ENCODE results near the gene VPS18. TPM values are rescaled to one million over a fixed set of nuclear protein-coding genes. Genes with fewer than 3 reads are reported as not detected.

The VPS18 gene
- polyA plus RNA-seq, 1 donor from 2014 or later = 13.8 TPM

DNA sequence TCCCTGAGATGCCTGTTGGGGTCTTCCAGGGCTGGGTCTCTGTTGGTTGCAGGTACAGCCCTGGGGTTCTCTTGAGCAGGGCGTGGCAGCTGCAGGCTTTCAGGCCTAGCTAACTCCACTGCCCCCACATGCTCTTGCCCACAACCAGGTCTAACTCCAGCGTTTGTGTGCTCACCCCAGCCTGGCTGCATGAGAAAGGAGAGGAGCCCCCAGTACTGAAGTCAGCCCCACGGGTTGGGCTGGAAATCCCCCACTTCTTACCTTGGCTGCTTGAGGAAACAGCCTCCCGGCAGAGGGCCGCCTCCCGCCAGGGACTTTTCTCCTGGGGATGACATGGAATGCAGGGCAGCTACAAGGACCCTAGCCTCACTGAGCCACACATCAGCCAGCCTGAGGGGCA lies 18.2 kb downstream of the VPS18 start:
- no peaks in the 10 kb centered on the region for H4K20me1 ChIP-seq (ENCODE audit: insufficient read depth)
- TF ChIP-seq EP300 (conservative IDR thresholded peaks at IDR 0.05; ENCODE audit: poor library complexity, severe bottlenecking) (no peak), POLR2AphosphoS5 (IDR thresholded peaks at IDR 0.05) (no peak), EZH2 (IDR thresholded peaks at IDR 0.05; ENCODE audit: borderline replicate concordance, insufficient read depth, low read length, poor library complexity, severe bottlenecking) (no peak)
- TF ChIP-seq, protein P1, sequence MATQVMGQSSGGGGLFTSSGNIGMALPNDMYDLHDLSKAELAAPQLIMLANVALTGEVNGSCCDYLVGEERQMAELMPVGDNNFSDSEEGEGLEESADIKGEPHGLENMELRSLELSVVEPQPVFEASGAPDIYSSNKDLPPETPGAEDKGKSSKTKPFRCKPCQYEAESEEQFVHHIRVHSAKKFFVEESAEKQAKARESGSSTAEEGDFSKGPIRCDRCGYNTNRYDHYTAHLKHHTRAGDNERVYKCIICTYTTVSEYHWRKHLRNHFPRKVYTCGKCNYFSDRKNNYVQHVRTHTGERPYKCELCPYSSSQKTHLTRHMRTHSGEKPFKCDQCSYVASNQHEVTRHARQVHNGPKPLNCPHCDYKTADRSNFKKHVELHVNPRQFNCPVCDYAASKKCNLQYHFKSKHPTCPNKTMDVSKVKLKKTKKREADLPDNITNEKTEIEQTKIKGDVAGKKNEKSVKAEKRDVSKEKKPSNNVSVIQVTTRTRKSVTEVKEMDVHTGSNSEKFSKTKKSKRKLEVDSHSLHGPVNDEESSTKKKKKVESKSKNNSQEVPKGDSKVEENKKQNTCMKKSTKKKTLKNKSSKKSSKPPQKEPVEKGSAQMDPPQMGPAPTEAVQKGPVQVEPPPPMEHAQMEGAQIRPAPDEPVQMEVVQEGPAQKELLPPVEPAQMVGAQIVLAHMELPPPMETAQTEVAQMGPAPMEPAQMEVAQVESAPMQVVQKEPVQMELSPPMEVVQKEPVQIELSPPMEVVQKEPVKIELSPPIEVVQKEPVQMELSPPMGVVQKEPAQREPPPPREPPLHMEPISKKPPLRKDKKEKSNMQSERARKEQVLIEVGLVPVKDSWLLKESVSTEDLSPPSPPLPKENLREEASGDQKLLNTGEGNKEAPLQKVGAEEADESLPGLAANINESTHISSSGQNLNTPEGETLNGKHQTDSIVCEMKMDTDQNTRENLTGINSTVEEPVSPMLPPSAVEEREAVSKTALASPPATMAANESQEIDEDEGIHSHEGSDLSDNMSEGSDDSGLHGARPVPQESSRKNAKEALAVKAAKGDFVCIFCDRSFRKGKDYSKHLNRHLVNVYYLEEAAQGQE (IDR thresholded peaks at IDR 0.05; ENCODE audit: borderline replicate concordance) = no peak
- H2AFZ ChIP-seq (ENCODE audit: low read depth, low read length) = no peak overlapping the region
- no peaks in the 10 kb centered on the region for H3K36me3 ChIP-seq (ENCODE audit: insufficient read depth, low read length)
- no peaks in the 10 kb centered on the region for H3K9me3 ChIP-seq (ENCODE audit: low read length)
- H3K4me3 ChIP-seq (ENCODE audit: low read length) = no peak overlapping the region
- no peaks in the 10 kb centered on the region for H3K27me3 ChIP-seq (ENCODE audit: insufficient read depth, low read depth, low read length)
- H3K9ac ChIP-seq (ENCODE audit: low read length) = no peak overlapping the region
- no peak overlapping the region for H3K4me2 ChIP-seq (ENCODE audit: low read length)
- no peak overlapping the region for H3K27ac ChIP-seq (ENCODE audit: low read length)
- no peaks in the 10 kb centered on the region for H3K9me2 ChIP-seq (ENCODE audit: insufficient read depth, low read length)
- H3F3A ChIP-seq (ENCODE audit: insufficient read depth, low read length, poor library complexity, severe bottlenecking) = no peaks in the 10 kb centered on the region
- no peaks in the 10 kb centered on the region for H3K79me2 ChIP-seq (replicated peaks; ENCODE audit: insufficient read depth, low read length)

DNA sequence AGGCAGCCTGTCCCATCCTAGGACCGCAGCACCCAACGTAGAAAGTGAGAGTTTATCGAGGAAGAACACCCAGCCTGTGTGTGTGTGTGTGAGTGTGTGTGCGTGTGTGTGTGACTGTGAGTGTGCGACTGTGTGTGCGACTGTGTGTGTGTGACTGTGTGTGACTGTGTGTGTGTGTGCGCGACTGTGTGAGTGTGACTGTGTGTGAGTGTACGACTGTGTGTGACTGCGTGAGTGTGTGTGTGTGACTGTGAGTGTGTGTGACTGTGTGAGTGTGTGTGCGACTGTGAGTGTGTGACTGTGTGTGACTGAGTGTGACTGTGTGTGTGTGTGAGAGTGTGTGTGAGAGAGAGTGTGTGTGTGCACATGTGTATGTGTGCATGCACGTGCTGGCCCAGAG lies 19.8 kb downstream of the VPS18 start:
- Histone ChIP-seq H3F3A (ENCODE audit: insufficient read depth, low read length, poor library complexity, severe bottlenecking) (no peaks in the 10 kb centered on the region), H3K27me3 (ENCODE audit: insufficient read depth, low read depth, low read length) (no peaks in the 10 kb centered on the region), H3K9ac (ENCODE audit: low read length) (no peak overlapping the region), H3K27ac (ENCODE audit: low read length) (no peak overlapping the region), H3K4me3 (ENCODE audit: low read length) (no peak overlapping the region), H4K20me1 (ENCODE audit: insufficient read depth) (no peaks in the 10 kb centered on the region), H2AFZ (ENCODE audit: low read depth, low read length) (no peak overlapping the region), H3K79me2 (replicated peaks; ENCODE audit: insufficient read depth, low read length) (no peaks in the 10 kb centered on the region), H3K4me2 (ENCODE audit: low read length) (no peak overlapping the region), H3K9me2 (ENCODE audit: insufficient read depth, low read length) (no peaks in the 10 kb centered on the region), H3K9me3 (ENCODE audit: low read length) (no peaks in the 10 kb centered on the region), H3K36me3 (ENCODE audit: insufficient read depth, low read length) (no peaks in the 10 kb centered on the region)
- TF ChIP-seq MXI1 (conservative IDR thresholded peaks at IDR 0.05; ENCODE audit: poor library complexity, severe bottlenecking) (no peak), SMC3 (conservative IDR thresholded peaks at IDR 0.05; ENCODE audit: poor library complexity) (no peak), EP300 (conservative IDR thresholded peaks at IDR 0.05; ENCODE audit: poor library complexity, severe bottlenecking) (no peak), TAF1 (IDR thresholded peaks at IDR 0.05; ENCODE audit: low read depth) (no peak), POLR2AphosphoS5 (IDR thresholded peaks at IDR 0.05) (no peak), EZH2 (IDR thresholded peaks at IDR 0.05; ENCODE audit: borderline replicate concordance, insufficient read depth, low read length, poor library complexity, severe bottlenecking) (no peak), RAD21 (conservative IDR thresholded peaks at IDR 0.05) (no peak)
- TF ChIP-seq, protein P2, sequence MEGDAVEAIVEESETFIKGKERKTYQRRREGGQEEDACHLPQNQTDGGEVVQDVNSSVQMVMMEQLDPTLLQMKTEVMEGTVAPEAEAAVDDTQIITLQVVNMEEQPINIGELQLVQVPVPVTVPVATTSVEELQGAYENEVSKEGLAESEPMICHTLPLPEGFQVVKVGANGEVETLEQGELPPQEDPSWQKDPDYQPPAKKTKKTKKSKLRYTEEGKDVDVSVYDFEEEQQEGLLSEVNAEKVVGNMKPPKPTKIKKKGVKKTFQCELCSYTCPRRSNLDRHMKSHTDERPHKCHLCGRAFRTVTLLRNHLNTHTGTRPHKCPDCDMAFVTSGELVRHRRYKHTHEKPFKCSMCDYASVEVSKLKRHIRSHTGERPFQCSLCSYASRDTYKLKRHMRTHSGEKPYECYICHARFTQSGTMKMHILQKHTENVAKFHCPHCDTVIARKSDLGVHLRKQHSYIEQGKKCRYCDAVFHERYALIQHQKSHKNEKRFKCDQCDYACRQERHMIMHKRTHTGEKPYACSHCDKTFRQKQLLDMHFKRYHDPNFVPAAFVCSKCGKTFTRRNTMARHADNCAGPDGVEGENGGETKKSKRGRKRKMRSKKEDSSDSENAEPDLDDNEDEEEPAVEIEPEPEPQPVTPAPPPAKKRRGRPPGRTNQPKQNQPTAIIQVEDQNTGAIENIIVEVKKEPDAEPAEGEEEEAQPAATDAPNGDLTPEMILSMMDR (IDR thresholded peaks at IDR 0.05; ENCODE audit: poor library complexity, severe bottlenecking) = no peak
- TF ChIP-seq, protein P1 (IDR thresholded peaks at IDR 0.05; ENCODE audit: borderline replicate concordance) = no peak

Measured in neural cell (in vitro differentiated cells).